ENCODE results near the gene RGS2.
A peak's percentile ranks its signal among the peaks of the same experiment; 100 is the strongest.

RGS2 gene

GRCh38 chr1:192776206-192776605 is 32.6 kb upstream of the RGS2 start:
- H3K9me3 ChIP-seq (ENCODE audit: control insufficient read depth, low read depth, low read length) = no peaks in the 10 kb centered on the region
- no peak overlapping the region for H3K27ac ChIP-seq (ENCODE audit: low read length)
- no peak overlapping the region for H3K9ac ChIP-seq (ENCODE audit: low read length)
- H3K27me3 ChIP-seq (ENCODE audit: control insufficient read depth, insufficient read depth, low read length) = no peaks in the 10 kb centered on the region
- H3K36me3 ChIP-seq (ENCODE audit: control insufficient read depth, low read depth, low read length) = no peaks in the 10 kb centered on the region
- H3K4me1 ChIP-seq (ENCODE audit: control insufficient read depth, low read depth, low read length) = peaks cover 4% of the 10 kb centered on the region
- no peak overlapping the region for H3K4me3 ChIP-seq (ENCODE audit: low read length)

GRCh38 chr1:192776998-192777397 is 31.8 kb upstream of the RGS2 start:
- H3K4me3 ChIP-seq (ENCODE audit: low read length) = no peak overlapping the region
- H3K27ac ChIP-seq (ENCODE audit: low read length) = no peak overlapping the region
- no peaks in the 10 kb centered on the region for H3K27me3 ChIP-seq (ENCODE audit: control insufficient read depth, insufficient read depth, low read length)
- H3K9ac ChIP-seq (ENCODE audit: low read length) = no peak overlapping the region
- no peaks in the 10 kb centered on the region for H3K9me3 ChIP-seq (ENCODE audit: control insufficient read depth, low read depth, low read length)
- H3K36me3 ChIP-seq (ENCODE audit: control insufficient read depth, low read depth, low read length) = no peaks in the 10 kb centered on the region
- peaks cover 4% of the 10 kb centered on the region for H3K4me1 ChIP-seq (ENCODE audit: control insufficient read depth, low read depth, low read length)

DNA sequence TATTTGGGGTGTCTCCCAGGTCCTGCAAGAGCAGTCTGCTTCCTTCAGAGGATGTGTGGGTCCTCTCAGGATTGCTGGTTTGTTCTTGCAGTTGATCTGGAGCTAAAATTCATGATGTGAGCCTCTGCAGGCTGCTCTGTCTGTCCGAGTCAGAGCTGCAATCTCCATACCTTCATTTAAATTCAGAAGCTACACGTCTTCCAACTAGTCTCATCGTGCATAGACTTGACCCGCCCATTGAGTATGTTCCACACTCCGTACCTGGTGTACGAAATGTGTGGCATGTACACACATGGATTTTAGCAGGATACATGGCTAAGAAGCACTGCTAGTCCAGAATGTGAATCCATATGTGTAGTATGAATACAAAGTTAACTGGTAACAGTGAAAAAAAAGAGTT is 25.0 kb upstream of the RGS2 start:
- no peaks in the 10 kb centered on the region for H3K36me3 ChIP-seq (ENCODE audit: control insufficient read depth, low read depth, low read length)
- H3K27me3 ChIP-seq (ENCODE audit: control insufficient read depth, insufficient read depth, low read length) = no peaks in the 10 kb centered on the region
- H3K9me3 ChIP-seq (ENCODE audit: control insufficient read depth, low read depth, low read length) = no peaks in the 10 kb centered on the region
- H3K4me3 ChIP-seq (ENCODE audit: low read length) = no peak overlapping the region
- H3K4me1 ChIP-seq (ENCODE audit: control insufficient read depth, low read depth, low read length) = no peaks in the 10 kb centered on the region
- no peak overlapping the region for H3K9ac ChIP-seq (ENCODE audit: low read length)
- no peak overlapping the region for H3K27ac ChIP-seq (ENCODE audit: low read length)

- Histone ChIP-seq H3K27ac (ENCODE audit: low read length) (no peak overlapping the region), H3K9me3 (ENCODE audit: control insufficient read depth, low read depth, low read length) (no peaks in the 10 kb centered on the region), H3K4me1 (ENCODE audit: control insufficient read depth, low read depth, low read length) (no peaks in the 10 kb centered on the region), H3K36me3 (ENCODE audit: control insufficient read depth, low read depth, low read length) (no peaks in the 10 kb centered on the region), H3K9ac (ENCODE audit: low read length) (no peak overlapping the region), H3K27me3 (ENCODE audit: control insufficient read depth, insufficient read depth, low read length) (no peaks in the 10 kb centered on the region), H3K4me3 (ENCODE audit: low read length) (no peak overlapping the region)
Measured at GRCh38 chr1:192784397-192784796, 24.4 kb upstream of the RGS2 start.

GRCh38 chr1:192786576-192786975 is 22.3 kb upstream of the RGS2 start:
- H3K27me3 ChIP-seq (ENCODE audit: control insufficient read depth, insufficient read depth, low read length) = no peaks in the 10 kb centered on the region
- H3K27ac ChIP-seq (ENCODE audit: low read length) = no peak overlapping the region
- no peak overlapping the region for H3K4me3 ChIP-seq (ENCODE audit: low read length)
- H3K9me3 ChIP-seq (ENCODE audit: control insufficient read depth, low read depth, low read length) = no peaks in the 10 kb centered on the region
- H3K36me3 ChIP-seq (ENCODE audit: control insufficient read depth, low read depth, low read length) = no peaks in the 10 kb centered on the region
- H3K9ac ChIP-seq (ENCODE audit: low read length) = no peak overlapping the region
- H3K4me1 ChIP-seq (ENCODE audit: control insufficient read depth, low read depth, low read length) = no peaks in the 10 kb centered on the region

- no peak overlapping the region for H3K4me3 ChIP-seq (ENCODE audit: low read length)
- H3K27ac ChIP-seq (ENCODE audit: low read length) = no peak overlapping the region
- no peaks in the 10 kb centered on the region for H3K9me3 ChIP-seq (ENCODE audit: control insufficient read depth, low read depth, low read length)
- H3K36me3 ChIP-seq (ENCODE audit: control insufficient read depth, low read depth, low read length) = no peaks in the 10 kb centered on the region
- no peaks in the 10 kb centered on the region for H3K27me3 ChIP-seq (ENCODE audit: control insufficient read depth, insufficient read depth, low read length)
- H3K4me1 ChIP-seq (ENCODE audit: control insufficient read depth, low read depth, low read length) = no peaks in the 10 kb centered on the region
- no peak overlapping the region for H3K9ac ChIP-seq (ENCODE audit: low read length)
Measured at GRCh38 chr1:192787914-192788585, 20.8 kb upstream of the RGS2 start.

DNA sequence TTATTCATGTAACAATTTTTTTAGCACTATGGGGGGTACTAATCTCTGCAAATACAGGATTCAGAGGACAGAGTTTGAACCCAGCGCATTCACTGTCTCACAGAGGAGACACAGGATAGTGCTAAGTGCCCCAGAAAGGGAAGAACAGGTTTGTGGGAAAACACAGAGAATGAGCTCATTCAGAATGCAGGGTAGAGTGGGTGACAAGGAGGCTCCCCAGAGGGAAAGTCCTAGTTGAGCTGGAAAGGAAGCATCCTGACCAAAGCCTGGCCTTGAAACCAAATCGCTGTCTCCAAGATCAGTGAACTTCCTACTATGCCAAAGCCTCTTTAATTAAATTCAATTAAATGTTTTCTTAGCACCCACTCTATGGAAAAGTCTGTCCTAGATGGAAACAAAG is 19.0 kb upstream of the RGS2 start:
- H3K9ac ChIP-seq (ENCODE audit: low read length) = no peak overlapping the region
- no peaks in the 10 kb centered on the region for H3K27me3 ChIP-seq (ENCODE audit: control insufficient read depth, insufficient read depth, low read length)
- H3K4me1 ChIP-seq (ENCODE audit: control insufficient read depth, low read depth, low read length) = peaks cover 15% of the 10 kb centered on the region
- H3K27ac ChIP-seq (ENCODE audit: low read length) = no peak overlapping the region
- H3K36me3 ChIP-seq (ENCODE audit: control insufficient read depth, low read depth, low read length) = no peaks in the 10 kb centered on the region
- H3K9me3 ChIP-seq (ENCODE audit: control insufficient read depth, low read depth, low read length) = no peaks in the 10 kb centered on the region
- H3K4me3 ChIP-seq (ENCODE audit: low read length) = no peak overlapping the region

GRCh38 chr1:192792628-192793027 is 16.2 kb upstream of the RGS2 start:
- no peak overlapping the region for H3K9ac ChIP-seq (ENCODE audit: low read length)
- no peaks in the 10 kb centered on the region for H3K9me3 ChIP-seq (ENCODE audit: control insufficient read depth, low read depth, low read length)
- no peak overlapping the region for H3K27ac ChIP-seq (ENCODE audit: low read length)
- H3K27me3 ChIP-seq (ENCODE audit: control insufficient read depth, insufficient read depth, low read length) = no peaks in the 10 kb centered on the region
- H3K36me3 ChIP-seq (ENCODE audit: control insufficient read depth, low read depth, low read length) = no peaks in the 10 kb centered on the region
- no peak overlapping the region for H3K4me3 ChIP-seq (ENCODE audit: low read length)
- peaks cover 19% of the 10 kb centered on the region for H3K4me1 ChIP-seq (ENCODE audit: control insufficient read depth, low read depth, low read length)

DNA sequence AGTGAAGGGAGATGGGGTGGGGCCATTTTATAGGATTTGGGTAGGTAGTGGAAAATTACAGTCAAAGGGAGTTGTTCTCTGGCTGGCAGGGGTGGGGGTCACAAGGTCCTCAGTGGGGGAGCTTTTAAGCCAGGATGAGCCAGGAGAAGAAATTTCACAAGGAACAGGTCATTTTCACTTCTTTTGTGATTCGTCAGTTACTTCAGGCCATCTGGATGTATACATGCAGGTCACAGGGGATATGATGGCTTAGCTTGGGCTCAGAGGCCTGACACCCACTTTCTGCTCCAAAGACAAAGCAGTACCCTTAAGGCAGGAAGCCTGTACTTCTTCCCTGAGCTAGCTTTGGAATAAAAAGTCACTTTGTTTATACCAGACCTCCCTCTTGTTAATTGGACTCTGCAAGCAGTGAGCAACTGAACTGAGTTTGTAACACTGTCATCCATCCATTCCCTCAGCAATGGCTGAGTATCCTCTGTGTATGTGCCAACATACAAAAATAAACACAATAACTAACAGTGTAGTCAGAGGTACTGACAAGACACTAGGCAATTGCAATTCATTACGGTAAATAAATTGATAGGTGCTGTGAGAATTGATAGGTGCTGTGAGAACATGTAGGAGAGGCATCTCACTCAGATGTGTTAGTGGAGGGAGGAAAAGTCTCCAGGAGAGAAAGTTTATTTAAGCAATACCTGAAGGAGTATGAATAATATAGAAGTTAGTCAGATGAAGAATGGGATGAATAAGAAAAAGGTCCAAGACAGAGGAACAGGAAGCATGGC is 14.7 kb upstream of the RGS2 start:
- H3K27me3 ChIP-seq (ENCODE audit: control insufficient read depth, insufficient read depth, low read length) = no peaks in the 10 kb centered on the region
- H3K27ac ChIP-seq (ENCODE audit: low read length) = peak overlapping the region; percentile 47
- peaks cover 19% of the 10 kb centered on the region for H3K4me1 ChIP-seq (ENCODE audit: control insufficient read depth, low read depth, low read length)
- no peak overlapping the region for H3K9ac ChIP-seq (ENCODE audit: low read length)
- no peaks in the 10 kb centered on the region for H3K36me3 ChIP-seq (ENCODE audit: control insufficient read depth, low read depth, low read length)
- no peaks in the 10 kb centered on the region for H3K9me3 ChIP-seq (ENCODE audit: control insufficient read depth, low read depth, low read length)
- H3K4me3 ChIP-seq (ENCODE audit: low read length) = peak overlapping the region; percentile 9

- no peaks in the 10 kb centered on the region for H3K9me3 ChIP-seq (ENCODE audit: control insufficient read depth, low read depth, low read length)
- no peak overlapping the region for H3K9ac ChIP-seq (ENCODE audit: low read length)
- H3K4me3 ChIP-seq (ENCODE audit: low read length) = no peak overlapping the region
- H3K4me1 ChIP-seq (ENCODE audit: control insufficient read depth, low read depth, low read length) = peaks cover 19% of the 10 kb centered on the region
- no peak overlapping the region for H3K27ac ChIP-seq (ENCODE audit: low read length)
- no peaks in the 10 kb centered on the region for H3K27me3 ChIP-seq (ENCODE audit: control insufficient read depth, insufficient read depth, low read length)
- no peaks in the 10 kb centered on the region for H3K36me3 ChIP-seq (ENCODE audit: control insufficient read depth, low read depth, low read length)
Measured at GRCh38 chr1:192794768-192795035, 14.1 kb upstream of the RGS2 start.

- peaks cover 19% of the 10 kb centered on the region for H3K4me1 ChIP-seq (ENCODE audit: control insufficient read depth, low read depth, low read length)
- H3K9me3 ChIP-seq (ENCODE audit: control insufficient read depth, low read depth, low read length) = no peaks in the 10 kb centered on the region
- H3K9ac ChIP-seq (ENCODE audit: low read length) = no peak overlapping the region
- H3K4me3 ChIP-seq (ENCODE audit: low read length) = no peak overlapping the region
- H3K27ac ChIP-seq (ENCODE audit: low read length) = no peak overlapping the region
- H3K36me3 ChIP-seq (ENCODE audit: control insufficient read depth, low read depth, low read length) = no peaks in the 10 kb centered on the region
- no peaks in the 10 kb centered on the region for H3K27me3 ChIP-seq (ENCODE audit: control insufficient read depth, insufficient read depth, low read length)
Measured at GRCh38 chr1:192795916-192796618, 12.8 kb upstream of the RGS2 start.

Measured in iPS-18a (cell line).